H1 (cell line): ENCODE measurements around the gene GNB1L. TPM values are rescaled to one million over a fixed set of nuclear protein-coding genes. Genes with fewer than 3 reads are reported as not detected.

ENCODE experiments used
- CTCF ChIA-PET: fragments of 300-600 bp; sonication (Branson Sonifier 250); formaldehyde crosslinking; loops from one replicate; lab custom pipeline; 2021; ENCODE audit not compliant: partially characterized antibody; lab: Charles Lee
- POLR2A ChIA-PET: fragments of 300-600 bp; sonication (Branson Sonifier 250); formaldehyde crosslinking; loops from one replicate; lab custom pipeline; 2021; ENCODE audit warnings: inconsistent platforms; ENCODE audit not compliant: partially characterized antibody; lab: Charles Lee
- DNase-seq, 2 experiments: peaks; one replicate each; pipeline versions ENCODE4 v3.0.0 to v3.0.0-alpha.2; 2010 to 2022; ENCODE audit warnings: low spot score in 2 of 2, low read depth in 1 of 2, mixed read lengths in 1 of 2
- FAIRE-seq: peaks from 2 replicates; lab custom pipeline; 2011; peaks lifted over from hg19 to GRCh38; lab: Jason Lieb, UNC
- H2AFZ ChIP-seq: 2 replicates; pipeline ENCODE4 v1.8.1; 2012; ENCODE audit warnings: low read length, inconsistent platforms
- H2AK5ac ChIP-seq: 2 replicates; pipeline ENCODE4 v1.6.1; 2013; ENCODE audit warnings: low read depth, low read length
- H2BK120ac ChIP-seq: replicated peaks from 2 replicates; pipeline ENCODE3; 2013; ENCODE audit warnings: low read depth, low read length, inconsistent platforms
- H2BK12ac ChIP-seq: 2 replicates; pipeline ENCODE4 v1.6.1; 2013; ENCODE audit warnings: low read depth, low read length
- H2BK15ac ChIP-seq: 2 replicates; pipeline ENCODE4 v1.6.1; 2013; ENCODE audit warnings: low read length
- H2BK20ac ChIP-seq: 2 replicates; pipeline ENCODE4 v1.6.1; 2013; ENCODE audit warnings: low read length
- H2BK5ac ChIP-seq: 2 replicates; pipeline ENCODE4 v1.6.1; 2013; ENCODE audit warnings: low read depth, low read length
- H3K14ac ChIP-seq: 2 replicates; pipeline ENCODE4 v1.6.1; 2013; ENCODE audit warnings: inconsistent platforms; ENCODE audit not compliant: insufficient read length
- H3K18ac ChIP-seq: 2 replicates; pipeline ENCODE4 v1.6.1; 2013; ENCODE audit warnings: low read length; ENCODE audit errors: extremely low read depth
- H3K23ac ChIP-seq: 2 replicates; pipeline ENCODE4 v1.6.1; 2013; ENCODE audit warnings: inconsistent platforms; ENCODE audit not compliant: insufficient read length
- H3K23me2 ChIP-seq: 2 replicates; pipeline ENCODE4 v1.6.1; 2013; ENCODE audit warnings: low read depth, low read length
- H3K27ac ChIP-seq: 2 replicates; pipeline ENCODE4 v1.6.1; 2011; ENCODE audit warnings: low read depth, low read length, inconsistent platforms
- H3K27me3 ChIP-seq, 4 experiments: replicated peaks in 1 of 4; 1 replicate in 1 of 4; 2 replicates in 3 of 4; pipeline versions ENCODE4 v1.6.1 to v1.8.1; 2011 to 2013; ENCODE audit warnings: low read length in 3 of 4, mild to moderate bottlenecking in 3 of 4, inconsistent platforms in 2 of 4, mixed read lengths in 2 of 4, moderate library complexity in 1 of 4; ENCODE audit not compliant: control insufficient read depth in 3 of 4, insufficient read depth in 3 of 4; ENCODE audit errors: extremely low read depth in 1 of 4
- H3K36me3 ChIP-seq, 4 experiments: 2 replicates each; pipeline versions ENCODE4 v1.6.1 to v1.8.1; 2011 to 2013; ENCODE audit warnings: mild to moderate bottlenecking in 4 of 4, low read length in 3 of 4, moderate library complexity in 2 of 4, control low read depth in 1 of 4, inconsistent platforms in 1 of 4; ENCODE audit not compliant: insufficient read depth in 4 of 4, control insufficient read depth in 2 of 4
- H3K4ac ChIP-seq: replicated peaks from 2 replicates; pipeline ENCODE3; 2013; ENCODE audit warnings: low read length, low read depth, mixed read lengths, inconsistent platforms; ENCODE audit not compliant: insufficient read length
- H3K4me1 ChIP-seq, 4 experiments: replicated peaks in 1 of 4; 1 replicate in 1 of 4; 2 replicates in 3 of 4; pipeline versions ENCODE4 v1.6.1 to v1.8.1; 2011 to 2013; ENCODE audit warnings: low read length in 3 of 4, inconsistent platforms in 2 of 4, mixed read lengths in 1 of 4; ENCODE audit not compliant: insufficient read depth in 4 of 4, control insufficient read depth in 3 of 4
- H3K4me2 ChIP-seq, 2 experiments: 2 replicates each; pipeline versions ENCODE4 v1.6.1 to v1.8.1; 2011 to 2013; ENCODE audit warnings: low read depth in 2 of 2, low read length in 2 of 2, control low read depth in 1 of 2, inconsistent platforms in 1 of 2, mild to moderate bottlenecking in 1 of 2; ENCODE audit not compliant: insufficient read depth in 1 of 2
- H3K4me3 ChIP-seq, 4 experiments: fragments of 200-600, 300-600 bp in 1 of 4; sonication (generic), shearing (Covaris generic), sonication (Bioruptor Twin) in 1 of 4; 2 replicates each; pipeline versions ENCODE4 v1.5.1 to v1.8.1; 2011 to 2016; ENCODE audit warnings: low read length in 4 of 4, low read depth in 3 of 4, control low read depth in 2 of 4, inconsistent platforms in 2 of 4, mild to moderate bottlenecking in 2 of 4, mixed read lengths in 1 of 4, moderate library complexity in 1 of 4; ENCODE audit not compliant: insufficient read depth in 2 of 4; ENCODE audit errors: extremely low read depth in 1 of 4
- H3K56ac ChIP-seq: replicated peaks from 2 replicates; pipeline ENCODE3; 2013; ENCODE audit warnings: low read depth, mild to moderate bottlenecking, mixed read lengths, low read length, inconsistent platforms; ENCODE audit not compliant: insufficient read length
- H3K79me1 ChIP-seq: 2 replicates; pipeline ENCODE4 v1.6.1; 2013; ENCODE audit warnings: low read depth, low read length, control low read depth
- H3K79me2 ChIP-seq, 2 experiments: 2 replicates each; pipeline versions ENCODE4 v1.6.1 to v1.8.1; 2012 to 2013; ENCODE audit warnings: low read length in 2 of 2, mild to moderate bottlenecking in 2 of 2, inconsistent platforms in 1 of 2; ENCODE audit not compliant: insufficient read depth in 2 of 2, control insufficient read depth in 1 of 2
- H3K9ac ChIP-seq, 4 experiments: replicated peaks in 1 of 4; 1 replicate in 1 of 4; 2 replicates in 3 of 4; pipeline versions ENCODE4 v1.6.1 to v1.8.1; 2011 to 2013; ENCODE audit warnings: low read depth in 3 of 4, low read length in 3 of 4, control low read depth in 2 of 4, mild to moderate bottlenecking in 2 of 4, moderate library complexity in 2 of 4, inconsistent platforms in 1 of 4; ENCODE audit errors: extremely low read depth in 1 of 4
- H3K9me3 ChIP-seq, 2 experiments: 2 replicates each; pipeline versions ENCODE4 v1.6.1 to v1.8.1; 2012 to 2013; ENCODE audit warnings: mild to moderate bottlenecking in 2 of 2, moderate library complexity in 2 of 2, control low read depth in 1 of 2, inconsistent platforms in 1 of 2, low read depth in 1 of 2, low read length in 1 of 2, mixed read lengths in 1 of 2; ENCODE audit not compliant: insufficient read depth in 2 of 2
- H4K20me1 ChIP-seq, 2 experiments: replicated peaks in 1 of 2; 2 replicates each; pipeline versions ENCODE3 to v1.8.1; 2011 to 2013; ENCODE audit warnings: inconsistent platforms in 2 of 2, low read length in 2 of 2, mild to moderate bottlenecking in 1 of 2; ENCODE audit not compliant: insufficient read depth in 2 of 2, control insufficient read depth in 1 of 2
- H4K5ac ChIP-seq: 2 replicates; pipeline ENCODE4 v1.6.1; 2013; ENCODE audit warnings: low read length, low read depth, mixed read lengths, inconsistent platforms; ENCODE audit not compliant: insufficient read length
- H4K8ac ChIP-seq: 2 replicates; pipeline ENCODE4 v1.8.0; 2013; ENCODE audit warnings: mild to moderate bottlenecking, moderate library complexity, low read length, inconsistent platforms; ENCODE audit not compliant: insufficient read depth; ENCODE audit errors: extremely low read depth
- H4K91ac ChIP-seq: replicated peaks from 2 replicates; pipeline ENCODE3; 2013; ENCODE audit warnings: low read length, mixed read lengths, inconsistent platforms; ENCODE audit not compliant: insufficient read length
- BRCA1 ChIP-seq: IDR thresholded peaks from 2 replicates; pipeline ENCODE4 v1.6.1; 2012; ENCODE audit warnings: low read depth, low read length, improper control_type of control experiment
- CBX5 ChIP-seq: fragments of 300-800, 300-1000 bp; sonication (generic); IDR thresholded peaks from 2 replicates; pipeline ENCODE4 v1.7.1; 2016; ENCODE audit warnings: antibody characterized with exemption, low read length, low read depth
- CBX8 ChIP-seq: fragments of 300-800, 300-1000 bp; sonication (generic); IDR thresholded peaks from 2 replicates; pipeline ENCODE4 v1.7.1; 2016; ENCODE audit warnings: low read depth, low read length, borderline replicate concordance
- CHD2 ChIP-seq: IDR thresholded peaks from 2 replicates; pipeline ENCODE4 v1.6.1; 2012; ENCODE audit warnings: low read length, improper control_type of control experiment
- EP300 ChIP-seq, 2 experiments: IDR thresholded peaks; 1 replicate in 1 of 2; 2 replicates in 1 of 2; pipeline ENCODE4 v1.6.1; 2011 to 2012; ENCODE audit warnings: low read depth in 2 of 2, low read length in 2 of 2, mild to moderate bottlenecking in 2 of 2, borderline replicate concordance in 1 of 2, inconsistent platforms in 1 of 2, moderate library complexity in 1 of 2
- POLR2AphosphoS5 ChIP-seq: IDR thresholded peaks from 2 replicates; pipeline ENCODE4 v1.6.1; 2011; ENCODE audit warnings: low read depth, low read length
- RAD21 ChIP-seq, 2 experiments: IDR thresholded peaks in 1 of 2; conservative IDR thresholded peaks in 1 of 2; 2 replicates each; pipeline ENCODE4 v1.6.1; 2011; ENCODE audit warnings: low read depth in 2 of 2, low read length in 2 of 2, improper control_type of control experiment in 1 of 2, inconsistent platforms in 1 of 2, mild to moderate bottlenecking in 1 of 2, moderate library complexity in 1 of 2
- RBBP5 ChIP-seq: IDR thresholded peaks from 2 replicates; pipeline ENCODE4 v1.7.1; 2012; ENCODE audit warnings: low read depth, mild to moderate bottlenecking, inconsistent platforms, low read length, moderate library complexity, borderline replicate concordance
- TEAD4 ChIP-seq: IDR thresholded peaks from 2 replicates; pipeline ENCODE4 v1.6.1; 2012; ENCODE audit warnings: low read depth, low read length, inconsistent platforms, mixed read lengths
- ZNF274 ChIP-seq: IDR thresholded peaks from 2 replicates; pipeline ENCODE4 v1.7.0; 2012; ENCODE audit warnings: low read length, borderline replicate concordance; ENCODE audit errors: extremely low read depth
- WGBS, 2 experiments: shearing (Covaris generic) in 1 of 2; methylation state at CpG; one replicate each; pipeline versions ENCODE4 v1.1.6 to v1.1.7; 2013 to 2015; ENCODE audit warnings: low lambda C conversion rate in 2 of 2, mixed read lengths in 2 of 2, inconsistent platforms in 1 of 2, low coverage in 1 of 2, missing lambda C conversion rate in 1 of 2; ENCODE audit not compliant: insufficient replicate concordance in 2 of 2, insufficient coverage in 1 of 2, insufficient read length in 1 of 2; ENCODE audit errors: extremely low coverage in 1 of 2, missing lambda C conversion rate in 1 of 2; 5-methylcytosine and 5-hydroxymethylcytosine counted together
- polyA plus RNA-seq, 7 experiments: library from polyadenylated mRNA; depleted of rRNA in 3 of 7; stranded (reverse) in 5 of 7; unstranded in 2 of 7; fragments of >200 nt in 5 of 7; fragments of 200-250 nt in 2 of 7; gene quantifications; 1 replicate in 5 of 7; 2 replicates in 1 of 7; 4 replicates in 1 of 7; pipeline versions ENCODE4 v1.2.1 to v1.2.3, GENCODE V29; 2011 to 2013; ENCODE audit warnings: missing spikeins in 2 of 7, mixed read lengths in 2 of 7
- total RNA-seq: library from RNA; stranded (reverse); fragmentation: NEBNext Ultra II Directional; extraction: Animal tissue kit (Norgen Biotek cat#: 25700); gene quantifications from 2 replicates; pipeline ENCODE4 v1.2.1, GENCODE V29; 2021

Gene GNB1L
- total and polyA plus RNA-seq, 2 of the 8 experiments (the other 6 are each of a cell fraction or from before 2014, with no cell fraction given), result 14.0 to 15.6 TPM

DNA sequence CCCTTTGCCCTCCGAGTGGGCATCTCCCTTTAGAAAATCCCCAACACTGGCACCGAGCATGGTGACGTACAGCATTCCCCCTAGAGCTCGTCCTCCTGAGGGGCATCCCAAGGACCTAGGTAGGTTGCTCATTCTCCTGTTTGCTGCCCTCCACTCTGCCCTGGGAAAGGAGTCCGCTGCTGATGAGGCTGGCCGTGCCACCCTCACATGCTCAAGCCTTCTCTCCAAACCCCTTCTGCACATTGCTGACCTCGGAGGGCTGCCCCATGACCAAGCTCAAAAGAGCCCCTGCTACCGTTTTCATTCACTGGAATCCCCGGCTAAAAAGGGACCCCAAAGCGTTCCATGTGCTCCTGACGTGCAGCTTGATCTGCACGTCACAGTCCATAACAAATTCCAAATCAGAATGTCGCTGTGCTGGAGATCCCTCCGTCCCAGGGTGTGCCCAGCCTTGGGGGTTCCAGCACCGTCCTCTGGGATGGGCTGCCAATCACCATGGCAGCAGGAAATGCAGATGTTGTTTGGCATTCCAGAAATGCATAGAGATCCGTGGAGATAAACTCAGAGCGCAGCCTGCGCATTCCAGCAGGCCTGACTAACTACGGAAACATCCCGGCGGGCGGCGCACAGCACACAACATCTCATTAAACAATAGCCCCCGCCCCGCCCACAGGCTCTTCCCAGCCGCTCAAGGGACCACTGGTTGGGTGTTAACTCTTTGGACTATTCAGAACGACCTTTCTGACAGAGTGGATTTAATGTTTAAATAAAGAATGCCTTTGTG lies 26.3 kb upstream of the GNB1L start:
- Histone ChIP-seq H3K4ac (peak overlapping the region; percentile 24), H2BK15ac (peak overlapping the region; percentile 81; the same call in 1 of the 2 replicates), H3K36me3 (0 out of 8 replicates have a peak, but pooled peaks cover 0 to 2% (median 0%) of the 10 kb centered on the region in 4 experiments), H2BK5ac (peak overlapping the region; percentile 99), H4K5ac (peak overlapping the region; percentile 0), H3K79me1 (no peaks in the 10 kb centered on the region; the same call in 1 of the 2 replicates), H4K8ac (no peak overlapping the region), H3K23ac (no peak overlapping the region), H3K9ac (peak overlapping the region in 2 of 4 experiments; percentile 1 to 37; a peak in 3 of 7 replicates), H2AK5ac (peak overlapping the region; percentile 100), H2BK12ac (peak overlapping the region; percentile 100), H3K14ac (no peak overlapping the region), H3K18ac (peak overlapping the region; percentile 99), H3K4me1 (peaks cover 11 to 26% (median 20%) of the 10 kb centered on the region in 4 experiments), H3K4me3 (peak overlapping the region in 1 of 4 experiments; percentile 9; a peak in 2 of 8 replicates), H4K91ac (peak overlapping the region; percentile 100), H2BK20ac (peak overlapping the region; percentile 99; the same call in 1 of the 2 replicates), H3K27ac (peak overlapping the region; percentile 48; the same call in 1 of the 2 replicates), H3K9me3 (no peaks in the 10 kb centered on the region), H2BK120ac (peak overlapping the region; percentile 52), H3K79me2 (no peaks in the 10 kb centered on the region), H3K27me3 (peaks cover 0 to 3% (median 0%) of the 10 kb centered on the region in 4 experiments; a peak in 1 of 7 replicates), H4K20me1 (no peaks in the 10 kb centered on the region), H3K23me2 (peaks cover 4% of the 10 kb centered on the region), H2AFZ (no peak overlapping the region), H3K56ac (no peak overlapping the region), H3K4me2 (peak overlapping the region; percentile 52 to 61)
- FAIRE-seq, result peak; percentile 73
- DNase-seq, result peak; percentile 82 to 92
- POLR2A ChIA-PET, result interaction anchor here (0.7 to 3.9 kb wide), 7 partner anchors 9 to 27 kb away, joined by 3 to 27 read pairs (median 6); no protein-coding TSS in a partner anchor
- CTCF ChIA-PET, result interaction anchor here (0.6 to 3.5 kb wide), 13 partner anchors 9 to 151 kb away, joined by 3 to 10 read pairs (median 3); no protein-coding TSS in a partner anchor
- 29% methylated on average over 27 of the region's 27 CpGs; no CpG with 5 or more reads in 1 of the 2 experiments for WGBS, 2 experiments
- TF ChIP-seq CBX8, result no peak
- no peak for TF ChIP-seq ZNF274
- TF ChIP-seq TEAD4, result peak; percentile 99
- no peak for TF ChIP-seq BRCA1
- TF ChIP-seq RAD21 (IDR thresholded peaks at IDR 0.05 in 1 of 2, conservative IDR thresholded peaks at IDR 0.05 in 1 of 2; ENCODE audit: low read depth in 2 of 2, low read length in 2 of 2), result no peak
- no peak for TF ChIP-seq POLR2AphosphoS5
- TF ChIP-seq CBX5, result no peak
- peak in 1 of 2 experiments; percentile 76; a peak in 1 of 3 replicates for TF ChIP-seq EP300 (IDR thresholded peaks at IDR 0.05; ENCODE audit: borderline replicate concordance in 1 of 2, low read depth in 2 of 2, low read length in 2 of 2)
- TF ChIP-seq CHD2, result 0 out of 2 replicates have a peak, but pooled peaks have one; percentile 15
- no peak for TF ChIP-seq RBBP5
